Neural cell (in vitro differentiated cells): ENCODE measurements around the gene SLMAP. TPM values are rescaled to one million over a fixed set of nuclear protein-coding genes. Genes with fewer than 3 reads are reported as not detected.

ENCODE experiments used
- H2AFZ ChIP-seq: fragments of 200-600, 300-800 bp; sonication (generic), shearing (Covaris generic); 2 replicates; pipeline ENCODE4 v1.6.0; 2014; ENCODE audit warnings: low read depth, mild to moderate bottlenecking, antibody characterized with exemption, low read length, moderate library complexity
- H3F3A ChIP-seq: fragments of 200-600 bp; shearing (Covaris generic); 2 replicates; pipeline ENCODE4 v1.6.1; 2016; ENCODE audit warnings: mild to moderate bottlenecking, moderate library complexity, mixed read lengths, antibody characterized with exemption, low read length; ENCODE audit not compliant: insufficient read depth, poor library complexity, severe bottlenecking
- H3K27ac ChIP-seq: fragments of 200-600, 300-800 bp; sonication (generic), shearing (Covaris generic); 2 replicates; pipeline ENCODE4 v1.5.1; 2014; ENCODE audit warnings: mild to moderate bottlenecking, low read length, moderate library complexity
- H3K27me3 ChIP-seq: fragments of 300-800, 200-600 bp; sonication (generic), shearing (Covaris generic); 2 replicates; pipeline ENCODE4 v1.6.0; 2014; ENCODE audit warnings: mild to moderate bottlenecking, low read depth, low read length, moderate library complexity; ENCODE audit not compliant: insufficient read depth
- H3K36me3 ChIP-seq: fragments of 300-800, 200-600 bp; sonication (generic), shearing (Covaris generic); 2 replicates; pipeline ENCODE4 v1.5.1; 2014; ENCODE audit warnings: mild to moderate bottlenecking, antibody characterized with exemption, low read length, moderate library complexity; ENCODE audit not compliant: insufficient read depth
- H3K4me2 ChIP-seq: fragments of 300-800, 200-600 bp; sonication (generic), shearing (Covaris generic); 2 replicates; pipeline ENCODE4 v1.6.0; 2014; ENCODE audit warnings: mild to moderate bottlenecking, low read length
- H3K4me3 ChIP-seq: fragments of 300-800, 200-600 bp; sonication (generic), shearing (Covaris generic); 2 replicates; pipeline ENCODE4 v1.5.1; 2014; ENCODE audit warnings: mild to moderate bottlenecking, low read length, moderate library complexity
- H3K79me2 ChIP-seq: fragments of 200-600 bp; shearing (Covaris generic); replicated peaks from 2 replicates; pipeline ENCODE4 v1.6.0; 2014; ENCODE audit warnings: mild to moderate bottlenecking, low read length, moderate library complexity; ENCODE audit not compliant: insufficient read depth
- H3K9ac ChIP-seq: fragments of 300-800, 200-600 bp; sonication (generic), shearing (Covaris generic); 2 replicates; pipeline ENCODE4 v1.6.1; 2016; ENCODE audit warnings: mild to moderate bottlenecking, low read length, mixed read lengths
- H3K9me2 ChIP-seq: fragments of 200-600 bp; shearing (Covaris generic); 2 replicates; pipeline ENCODE4 v1.6.1; 2016; ENCODE audit warnings: mild to moderate bottlenecking, low read length, mixed read lengths; ENCODE audit not compliant: insufficient read depth
- H3K9me3 ChIP-seq: fragments of 200-600, 300-800 bp; sonication (generic), shearing (Covaris generic); 2 replicates; pipeline ENCODE4 v1.6.1; 2016; ENCODE audit warnings: mild to moderate bottlenecking, mixed run types, low read length, moderate library complexity, mixed read lengths
- H4K20me1 ChIP-seq: fragments of 200-600 bp; shearing (Covaris generic); 2 replicates; pipeline ENCODE4 v1.6.1; 2016; ENCODE audit warnings: mild to moderate bottlenecking, mixed run types; ENCODE audit not compliant: insufficient read depth
- EP300 ChIP-seq: fragments of 450-650 bp; conservative IDR thresholded peaks from 2 replicates; pipeline ENCODE4 v1.6.1; 2014; ENCODE audit warnings: antibody characterized with exemption, mild to moderate bottlenecking, moderate library complexity; ENCODE audit not compliant: poor library complexity, severe bottlenecking
- EZH2 ChIP-seq: fragments of 200-600, 300-800 bp; shearing (Covaris generic), sonication (generic); IDR thresholded peaks from 2 replicates; pipeline ENCODE4 v1.6.1; 2014; ENCODE audit warnings: antibody characterized with exemption, low read length, borderline replicate concordance, mild to moderate bottlenecking; ENCODE audit not compliant: insufficient read depth, poor library complexity, severe bottlenecking
- MXI1 ChIP-seq: fragments of 450-650 bp; conservative IDR thresholded peaks from 2 replicates; pipeline ENCODE4 v1.6.1; 2014; ENCODE audit warnings: antibody characterized with exemption, mild to moderate bottlenecking; ENCODE audit not compliant: poor library complexity, severe bottlenecking
- POLR2AphosphoS5 ChIP-seq: IDR thresholded peaks from 2 replicates; pipeline ENCODE4 v1.6.1; 2012
- RAD21 ChIP-seq: fragments of 450-650 bp; conservative IDR thresholded peaks from 2 replicates; pipeline ENCODE4 v1.6.1; 2014; ENCODE audit warnings: antibody characterized with exemption, mild to moderate bottlenecking, moderate library complexity
- TAF1 ChIP-seq: IDR thresholded peaks from 2 replicates; pipeline ENCODE4 v1.6.1; 2012; ENCODE audit warnings: low read depth
- polyA plus RNA-seq: library from polyadenylated mRNA; depleted of rRNA; stranded (reverse); fragments of >200 nt; gene quantifications from 2 replicates; pipeline ENCODE4 v1.2.3, GENCODE V29; 2014
- TF ChIP-seq, protein P1 (sequence below): IDR thresholded peaks from 2 replicates; pipeline ENCODE4 v1.6.1; 2012; ENCODE audit warnings: borderline replicate concordance
- TF ChIP-seq, protein P2 (sequence below): fragments of 450-650 bp; IDR thresholded peaks from 2 replicates; pipeline ENCODE4 v1.5.1; 2014; ENCODE audit warnings: antibody characterized with exemption, mild to moderate bottlenecking, moderate library complexity; ENCODE audit not compliant: poor library complexity, severe bottlenecking

The SLMAP gene
- polyA plus RNA-seq, 1 donor from 2014 or later, result 42.1 TPM

DNA sequence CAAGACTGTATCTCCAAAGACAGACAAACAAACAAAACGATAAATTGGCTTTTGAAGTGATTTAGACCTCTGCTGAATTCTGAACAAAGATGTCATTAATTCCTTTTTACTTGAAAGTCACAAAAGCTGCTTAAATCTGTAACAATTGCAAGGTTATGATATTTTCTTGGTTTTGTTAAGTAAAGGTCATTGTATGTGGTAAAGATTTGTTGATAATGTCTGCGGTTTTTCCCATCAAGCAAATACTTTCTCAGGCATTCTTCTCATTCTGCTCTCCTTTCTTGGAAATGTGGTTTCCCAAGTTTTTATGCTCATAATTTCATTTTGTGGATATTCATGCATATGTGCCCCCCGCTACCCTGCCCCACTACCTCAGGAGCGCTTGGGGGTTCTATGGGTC is 116.5 kb downstream of the SLMAP start:
- no peak overlapping the region for H2AFZ ChIP-seq
- no peak overlapping the region for H3K4me2 ChIP-seq
- no peaks in the 10 kb centered on the region for H3K27me3 ChIP-seq
- H3K9me2 ChIP-seq, result no peaks in the 10 kb centered on the region
- TF ChIP-seq TAF1 (no peak), POLR2AphosphoS5 (no peak)
- TF ChIP-seq, protein P1, sequence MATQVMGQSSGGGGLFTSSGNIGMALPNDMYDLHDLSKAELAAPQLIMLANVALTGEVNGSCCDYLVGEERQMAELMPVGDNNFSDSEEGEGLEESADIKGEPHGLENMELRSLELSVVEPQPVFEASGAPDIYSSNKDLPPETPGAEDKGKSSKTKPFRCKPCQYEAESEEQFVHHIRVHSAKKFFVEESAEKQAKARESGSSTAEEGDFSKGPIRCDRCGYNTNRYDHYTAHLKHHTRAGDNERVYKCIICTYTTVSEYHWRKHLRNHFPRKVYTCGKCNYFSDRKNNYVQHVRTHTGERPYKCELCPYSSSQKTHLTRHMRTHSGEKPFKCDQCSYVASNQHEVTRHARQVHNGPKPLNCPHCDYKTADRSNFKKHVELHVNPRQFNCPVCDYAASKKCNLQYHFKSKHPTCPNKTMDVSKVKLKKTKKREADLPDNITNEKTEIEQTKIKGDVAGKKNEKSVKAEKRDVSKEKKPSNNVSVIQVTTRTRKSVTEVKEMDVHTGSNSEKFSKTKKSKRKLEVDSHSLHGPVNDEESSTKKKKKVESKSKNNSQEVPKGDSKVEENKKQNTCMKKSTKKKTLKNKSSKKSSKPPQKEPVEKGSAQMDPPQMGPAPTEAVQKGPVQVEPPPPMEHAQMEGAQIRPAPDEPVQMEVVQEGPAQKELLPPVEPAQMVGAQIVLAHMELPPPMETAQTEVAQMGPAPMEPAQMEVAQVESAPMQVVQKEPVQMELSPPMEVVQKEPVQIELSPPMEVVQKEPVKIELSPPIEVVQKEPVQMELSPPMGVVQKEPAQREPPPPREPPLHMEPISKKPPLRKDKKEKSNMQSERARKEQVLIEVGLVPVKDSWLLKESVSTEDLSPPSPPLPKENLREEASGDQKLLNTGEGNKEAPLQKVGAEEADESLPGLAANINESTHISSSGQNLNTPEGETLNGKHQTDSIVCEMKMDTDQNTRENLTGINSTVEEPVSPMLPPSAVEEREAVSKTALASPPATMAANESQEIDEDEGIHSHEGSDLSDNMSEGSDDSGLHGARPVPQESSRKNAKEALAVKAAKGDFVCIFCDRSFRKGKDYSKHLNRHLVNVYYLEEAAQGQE, result no peak
- no peaks in the 10 kb centered on the region for H3K9me3 ChIP-seq
- H3K79me2 ChIP-seq, result no peaks in the 10 kb centered on the region
- H3K27ac ChIP-seq, result no peak overlapping the region
- no peaks in the 10 kb centered on the region for H4K20me1 ChIP-seq
- no peaks in the 10 kb centered on the region for H3F3A ChIP-seq
- no peak overlapping the region for H3K9ac ChIP-seq
- no peaks in the 10 kb centered on the region for H3K36me3 ChIP-seq
- no peak overlapping the region for H3K4me3 ChIP-seq

DNA sequence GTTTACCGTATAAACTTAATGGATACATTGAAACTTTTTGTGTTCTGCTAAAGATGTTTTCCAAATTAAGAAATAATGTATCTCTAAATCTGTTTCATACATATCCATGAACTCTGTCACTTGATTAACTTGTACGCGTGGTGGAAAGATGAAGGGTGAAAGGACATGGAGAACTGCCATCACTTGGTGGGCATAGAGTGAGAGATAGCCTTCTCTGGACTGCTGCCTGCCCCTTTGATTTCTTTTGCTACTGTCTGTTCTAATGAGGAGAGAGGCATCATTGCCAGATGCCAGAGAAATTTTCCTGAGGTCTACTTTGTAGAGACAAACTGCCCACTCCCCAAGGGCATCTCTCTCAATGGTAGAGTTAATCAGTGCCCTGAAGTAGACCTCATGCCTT is 120.5 kb downstream of the SLMAP start:
- TF ChIP-seq MXI1 (no peak), RAD21 (no peak), EZH2 (no peak), EP300 (no peak), POLR2AphosphoS5 (no peak), TAF1 (no peak)
- TF ChIP-seq, protein P1, result no peak
- TF ChIP-seq, protein P2, sequence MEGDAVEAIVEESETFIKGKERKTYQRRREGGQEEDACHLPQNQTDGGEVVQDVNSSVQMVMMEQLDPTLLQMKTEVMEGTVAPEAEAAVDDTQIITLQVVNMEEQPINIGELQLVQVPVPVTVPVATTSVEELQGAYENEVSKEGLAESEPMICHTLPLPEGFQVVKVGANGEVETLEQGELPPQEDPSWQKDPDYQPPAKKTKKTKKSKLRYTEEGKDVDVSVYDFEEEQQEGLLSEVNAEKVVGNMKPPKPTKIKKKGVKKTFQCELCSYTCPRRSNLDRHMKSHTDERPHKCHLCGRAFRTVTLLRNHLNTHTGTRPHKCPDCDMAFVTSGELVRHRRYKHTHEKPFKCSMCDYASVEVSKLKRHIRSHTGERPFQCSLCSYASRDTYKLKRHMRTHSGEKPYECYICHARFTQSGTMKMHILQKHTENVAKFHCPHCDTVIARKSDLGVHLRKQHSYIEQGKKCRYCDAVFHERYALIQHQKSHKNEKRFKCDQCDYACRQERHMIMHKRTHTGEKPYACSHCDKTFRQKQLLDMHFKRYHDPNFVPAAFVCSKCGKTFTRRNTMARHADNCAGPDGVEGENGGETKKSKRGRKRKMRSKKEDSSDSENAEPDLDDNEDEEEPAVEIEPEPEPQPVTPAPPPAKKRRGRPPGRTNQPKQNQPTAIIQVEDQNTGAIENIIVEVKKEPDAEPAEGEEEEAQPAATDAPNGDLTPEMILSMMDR, result no peak
- Histone ChIP-seq H3K4me3 (no peak overlapping the region), H3K36me3 (no peaks in the 10 kb centered on the region), H3K9me3 (no peaks in the 10 kb centered on the region), H3K27ac (no peak overlapping the region), H3K27me3 (no peaks in the 10 kb centered on the region), H3K9me2 (no peaks in the 10 kb centered on the region), H3K4me2 (no peak overlapping the region), H3K79me2 (no peaks in the 10 kb centered on the region), H2AFZ (no peak overlapping the region), H3K9ac (no peak overlapping the region), H4K20me1 (no peaks in the 10 kb centered on the region), H3F3A (no peaks in the 10 kb centered on the region)
